Uterus (tissue), 4 donors: ENCODE data around the gene ZNF205. TPM values are rescaled to one million over a fixed set of nuclear protein-coding genes. Genes with fewer than 3 reads are reported as not detected.

Experiments used
- DNase-seq, 2 donors: peaks; one replicate each; pipeline ENCODE4 v3.0.0-alpha.2; 2019 to 2020
- H3K27ac ChIP-seq, 2 donors: fragments of 200-600 bp; sonication (generic); 1 replicate in 1 of 2; 2 replicates in 1 of 2; pipeline ENCODE4 v1.5.1; 2016 to 2018
- H3K27me3 ChIP-seq, 2 donors: fragments of 200-600 bp; sonication (generic); one replicate each; pipeline ENCODE4 v1.5.1; 2018 to 2019; ENCODE audit warnings: control low read depth in 1 of 2
- H3K36me3 ChIP-seq, 2 donors: fragments of 200-600 bp; sonication (generic); one replicate each; pipeline ENCODE4 v1.5.1; 2019; ENCODE audit warnings: control low read depth in 1 of 2
- H3K4me1 ChIP-seq, 2 donors: fragments of 200-600 bp; sonication (generic); one replicate each; pipeline ENCODE4 v1.5.1; 2018 to 2019; ENCODE audit warnings: control low read depth in 1 of 2
- H3K4me3 ChIP-seq, 2 donors: fragments of 200-600 bp; sonication (generic); 1 replicate in 1 of 2; 2 replicates in 1 of 2; pipeline ENCODE4 v1.5.1; 2018 to 2019; ENCODE audit warnings: mild to moderate bottlenecking in 1 of 2
- H3K9me3 ChIP-seq, 2 donors: fragments of 200-600 bp; sonication (generic); one replicate each; pipeline ENCODE4 v1.5.1; 2019; ENCODE audit warnings: control low read depth in 1 of 2
- CTCF ChIP-seq, 4 experiments: fragments of 200-600 bp in 2 of 4; fragments of 450-650 bp in 2 of 4; sonication (generic) in 2 of 4; IDR thresholded peaks; one replicate each; pipeline ENCODE4 v1.5.1; 2016 to 2019; ENCODE audit warnings: antibody characterized with exemption in 4 of 4, mild to moderate bottlenecking in 2 of 4, moderate library complexity in 1 of 4
- POLR2A ChIP-seq, 2 donors: fragments of 450-650 bp; IDR thresholded peaks; one replicate each; pipeline ENCODE4 v1.6.1; 2016; ENCODE audit warnings: antibody characterized with exemption in 2 of 2, mild to moderate bottlenecking in 1 of 2, moderate library complexity in 1 of 2
- intact Hi-C: fragments of 100-400 bp; cut with DNase I; formaldehyde crosslinking; loops from one replicate; pipeline ENCODE4 v1.15.1; 2023; ENCODE audit warnings: low total_unique reads
- total RNA-seq, 4 donors: library from RNA; depleted of rRNA in 3 of 4; stranded (reverse); fragments of >200 nt in 3 of 4; gene quantifications; one replicate each; pipeline versions ENCODE4 v1.1.0 to v1.2.4, GENCODE V29; 2014 to 2023
- donor health status: DM: yes; HTN: yes; CAD: no.

Gene ZNF205
- total RNA-seq, 4 donors from 2014 or later, result 12.9 to 26.9 (median 18.3) TPM

GRCh38 chr16:3101018-3101840 is 11.2 kb upstream of the ZNF205 start:
- intact Hi-C loops, result no loop called here
- peak overlapping the region in 1 of 2 donors; percentile 16 for H3K27ac ChIP-seq
- no peak overlapping the region for H3K4me3 ChIP-seq
- TF ChIP-seq CTCF (IDR thresholded peaks at IDR 0.05), result peak in 1 of 4 experiments; percentile 38
- TF ChIP-seq POLR2A (IDR thresholded peaks at IDR 0.05), result no peak
- H3K36me3 ChIP-seq, result no peaks in the 10 kb centered on the region
- no peak for DNase-seq
- no peaks in the 10 kb centered on the region for H3K4me1 ChIP-seq
- H3K27me3 ChIP-seq, result no peaks in the 10 kb centered on the region
- no peaks in the 10 kb centered on the region for H3K9me3 ChIP-seq

- H3K36me3 ChIP-seq, result no peaks in the 10 kb centered on the region
- no peaks in the 10 kb centered on the region for H3K9me3 ChIP-seq
- intact Hi-C loops, result no loop called here
- DNase-seq, result no peak
- H3K27ac ChIP-seq, result peak overlapping the region in 1 of 2 donors; percentile 16
- no peak overlapping the region for H3K4me3 ChIP-seq
- H3K4me1 ChIP-seq, result peaks cover 0 to 2% of the 10 kb centered on the region in 2 donors
- H3K27me3 ChIP-seq, result no peaks in the 10 kb centered on the region
- TF ChIP-seq POLR2A (IDR thresholded peaks at IDR 0.05) (no peak), CTCF (IDR thresholded peaks at IDR 0.05) (no peak)
Measured at GRCh38 chr16:3101841-3102470, 10.4 kb upstream of the ZNF205 start.

GRCh38 chr16:3106205-3106928 is 6.0 kb upstream of the ZNF205 start:
- Histone ChIP-seq H3K4me1 (peaks cover 0 to 7% of the 10 kb centered on the region in 2 donors), H3K9me3 (no peaks in the 10 kb centered on the region), H3K27ac (peak overlapping the region; percentile 74), H3K36me3 (no peaks in the 10 kb centered on the region), H3K27me3 (no peaks in the 10 kb centered on the region), H3K4me3 (peak overlapping the region; percentile 51 to 60)
- DNase-seq, result peak; percentile 89
- peak in 1 of 2 donors; percentile 64 for TF ChIP-seq POLR2A (IDR thresholded peaks at IDR 0.05)
- TF ChIP-seq CTCF (IDR thresholded peaks at IDR 0.05), result peak in 1 of 4 experiments; percentile 19
- intact Hi-C loops, result no loop called here

GRCh38 chr16:3112881-3113574 is 642 bp downstream of the ZNF205 start:
- peak overlapping the region; percentile 72 to 74 for H3K4me3 ChIP-seq
- H3K36me3 ChIP-seq, result no peaks in the 10 kb centered on the region
- H3K4me1 ChIP-seq, result peaks cover 0 to 4% of the 10 kb centered on the region in 2 donors
- peak overlapping the region; percentile 79 to 81 for H3K27ac ChIP-seq
- DNase-seq, result peak in 1 of 2 donors; percentile 57
- intact Hi-C loops, result no loop called here
- no peaks in the 10 kb centered on the region for H3K9me3 ChIP-seq
- TF ChIP-seq POLR2A (IDR thresholded peaks at IDR 0.05), result no peak
- H3K27me3 ChIP-seq, result no peaks in the 10 kb centered on the region
